Transverse colon (tissue), 4 donors: ENCODE results near the gene HPGDS. TPM values are rescaled to one million over a fixed set of nuclear protein-coding genes. Genes with fewer than 3 reads are reported as not detected.

Experiments used
- DNase-seq: peaks from one replicate; pipeline ENCODE4 v3.0.0-alpha.2; 2019
- H3K27ac ChIP-seq, 4 donors: fragments of 200-600 bp; sonication (generic); 2 replicates each; pipeline ENCODE4 v1.5.1; 2016 to 2018; ENCODE audit warnings: inconsistent platforms in 4 of 4
- H3K27me3 ChIP-seq: fragments of 200-600 bp; sonication (generic); 2 replicates; pipeline ENCODE4 v1.5.1; 2017; ENCODE audit warnings: inconsistent platforms
- H3K36me3 ChIP-seq, 4 donors: fragments of 200-600 bp; sonication (generic); 2 replicates each; pipeline ENCODE4 v1.5.1; 2017 to 2019; ENCODE audit warnings: inconsistent platforms in 4 of 4
- H3K4me1 ChIP-seq, 4 donors: fragments of 200-600 bp; sonication (generic); 2 replicates each; pipeline ENCODE4 v1.5.1; 2017 to 2020; ENCODE audit warnings: inconsistent platforms in 4 of 4
- H3K4me3 ChIP-seq, 4 donors: fragments of 200-600 bp; sonication (generic); 1 replicate in 1 of 4; 2 replicates in 3 of 4; pipeline versions ENCODE4 v1.5.1 to v1.6.1; 2017 to 2019; ENCODE audit warnings: inconsistent platforms in 4 of 4
- H3K9me3 ChIP-seq, 2 donors: fragments of 200-600 bp; sonication (generic); 2 replicates each; pipeline ENCODE4 v1.5.1; 2017 to 2019; ENCODE audit warnings: inconsistent platforms in 2 of 2
- CTCF ChIP-seq, 5 experiments: fragments of 200-600 bp in 3 of 5; fragments of 450-650 bp in 2 of 5; sonication (generic) in 3 of 5; IDR thresholded peaks; 1 replicate in 2 of 5; 2 replicates in 3 of 5; pipeline ENCODE4 v1.5.1; 2016 to 2017; ENCODE audit warnings: antibody characterized with exemption in 5 of 5, inconsistent platforms in 3 of 5, mild to moderate bottlenecking in 2 of 5, moderate library complexity in 1 of 5
- EP300 ChIP-seq: sonication (generic); formaldehyde crosslinking; IDR thresholded peaks from one replicate; pipeline ENCODE4 v1.6.1; 2017; ENCODE audit warnings: antibody characterized with exemption, low read depth
- POLR2A ChIP-seq: fragments of 450-650 bp; IDR thresholded peaks from one replicate; pipeline ENCODE4 v1.6.1; 2016; ENCODE audit warnings: antibody characterized with exemption, mild to moderate bottlenecking, moderate library complexity
- POLR2AphosphoS5 ChIP-seq, 3 donors: sonication (generic); formaldehyde crosslinking; IDR thresholded peaks; one replicate each; pipeline ENCODE4 v1.6.1; 2016; ENCODE audit warnings: antibody characterized with exemption in 3 of 3
- WGBS, 2 donors: methylation state at CpG; one replicate each; pipeline ENCODE4 v1.1.5; 2018; ENCODE audit warnings: low coverage in 1 of 2; 5-methylcytosine and 5-hydroxymethylcytosine counted together
- in situ Hi-C, 4 donors: fragments of 200-750 bp; cut with MboI; loops; one replicate each; pipeline versions ENCODE4 v1.15.0 to v1.15.1; 2017; ENCODE audit warnings: low sequenced_read_pairs in 3 of 4, low pct_ligation_motif_present in 1 of 4, low pct_unique_long_range_greater_than_20kb in 1 of 4
- intact Hi-C: fragments of 100-400 bp; cut with DNase I; formaldehyde crosslinking; loops from one replicate; pipeline ENCODE4 v1.15.1; 2023; ENCODE audit warnings: low total_unique reads
- total RNA-seq, 4 donors: library from RNA; depleted of rRNA; stranded (reverse); fragments of >200 nt; gene quantifications; one replicate each; pipeline ENCODE4 v1.1.0, GENCODE V29; 2016

HPGDS gene
- total RNA-seq, 4 donors from 2014 or later: 1.4 to 6.0 (median 3.5) TPM; not detected in 1

GRCh38 chr4:94349193-94349592, 6.6 kb upstream of the HPGDS start:
- no peaks in the 10 kb centered on the region for H3K4me1 ChIP-seq
- H3K27ac ChIP-seq: no peak overlapping the region
- H3K4me3 ChIP-seq: no peak overlapping the region
- intact Hi-C loops: no loop called here
- DNase-seq: no peak
- no peaks in the 10 kb centered on the region for H3K27me3 ChIP-seq
- TF ChIP-seq POLR2AphosphoS5 (IDR thresholded peaks at IDR 0.05) (no peak), CTCF (IDR thresholded peaks at IDR 0.05) (no peak), EP300 (no peak), POLR2A (no peak)
- H3K9me3 ChIP-seq: no peaks in the 10 kb centered on the region
- 67 to 77% methylated on average over 1 of the region's 1 CpG for WGBS, 2 donors
- H3K36me3 ChIP-seq: no peaks in the 10 kb centered on the region
- in situ Hi-C loops: no loop called here

- Histone ChIP-seq H3K4me1 (no peaks in the 10 kb centered on the region), H3K9me3 (no peaks in the 10 kb centered on the region), H3K36me3 (no peaks in the 10 kb centered on the region), H3K4me3 (no peak overlapping the region), H3K27ac (no peak overlapping the region), H3K27me3 (no peaks in the 10 kb centered on the region)
- no peak for DNase-seq
- TF ChIP-seq POLR2A: no peak
- no peak for TF ChIP-seq EP300
- no peak for TF ChIP-seq CTCF (IDR thresholded peaks at IDR 0.05)
- TF ChIP-seq POLR2AphosphoS5 (IDR thresholded peaks at IDR 0.05): no peak
- in situ Hi-C loops (no loop called here), intact Hi-C loops (no loop called here)
- 90% methylated on average over 2 to 3 of the region's 3 CpGs for WGBS, 2 donors
These were observed 6.0 kb upstream of the HPGDS start for GRCh38 chr4:94348666-94349065.

- Histone ChIP-seq H3K27ac (no peak overlapping the region), H3K36me3 (no peaks in the 10 kb centered on the region), H3K4me3 (no peak overlapping the region), H3K4me1 (no peaks in the 10 kb centered on the region), H3K9me3 (no peaks in the 10 kb centered on the region), H3K27me3 (no peaks in the 10 kb centered on the region)
- in situ Hi-C loops (no loop called here), intact Hi-C loops (no loop called here)
- DNase-seq: no peak
- TF ChIP-seq POLR2A: no peak
- TF ChIP-seq CTCF (IDR thresholded peaks at IDR 0.05): no peak
- TF ChIP-seq POLR2AphosphoS5 (IDR thresholded peaks at IDR 0.05): no peak
- TF ChIP-seq EP300: no peak
These were observed 3.9 kb upstream of the HPGDS start for GRCh38 chr4:94346541-94346940.

- H3K36me3 ChIP-seq: no peaks in the 10 kb centered on the region
- no peak for DNase-seq
- in situ Hi-C loops (no loop called here), intact Hi-C loops (no loop called here)
- no peaks in the 10 kb centered on the region for H3K9me3 ChIP-seq
- H3K4me3 ChIP-seq: no peak overlapping the region
- WGBS, 2 donors: 57 to 78% methylated on average over 2 of the region's 2 CpGs
- H3K27ac ChIP-seq: no peak overlapping the region
- H3K27me3 ChIP-seq: no peaks in the 10 kb centered on the region
- no peak for TF ChIP-seq CTCF (IDR thresholded peaks at IDR 0.05)
- no peak for TF ChIP-seq EP300
- TF ChIP-seq POLR2A: no peak
- TF ChIP-seq POLR2AphosphoS5 (IDR thresholded peaks at IDR 0.05): no peak
- H3K4me1 ChIP-seq: no peaks in the 10 kb centered on the region
These were observed 3.3 kb upstream of the HPGDS start for GRCh38 chr4:94345969-94346368.
